NCI-H2227 (cell line): ENCODE measurements around the gene RBM24.

Experiments used
- DNase-seq: peaks from one replicate; lab custom pipeline; 2025; ENCODE audit not compliant: unreplicated experiment; lab: John Stamatoyannopoulos, UW

Gene RBM24

GRCh38 chr6:17281100-17281496, at the start of gene RBM24:
Gene RBM24 (plus strand): TSS chr6:17281361. CDS start chr6:17281582, 221 bp downstream.
- DNase-seq = peak; percentile 14

GRCh38 chr6:17233531-17233930, 47.6 kb upstream of the RBM24 start:
- no peak for DNase-seq

GRCh38 chr6:17237246-17237645, 43.9 kb upstream of the RBM24 start:
- no peak for DNase-seq

GRCh38 chr6:17239260-17239659, 41.9 kb upstream of the RBM24 start:
- DNase-seq = no peak

GRCh38 chr6:17240803-17241500, 40.2 kb upstream of the RBM24 start:
- DNase-seq = no peak

- DNase-seq = no peak
These were observed 39.1 kb upstream of the RBM24 start for GRCh38 chr6:17242087-17242486.

GRCh38 chr6:17250237-17250636, 30.9 kb upstream of the RBM24 start:
- no peak for DNase-seq

- no peak for DNase-seq
These were observed 29.2 kb upstream of the RBM24 start for GRCh38 chr6:17251953-17252352.

- no peak for DNase-seq
These were observed 22.4 kb upstream of the RBM24 start for GRCh38 chr6:17258749-17259148.

- DNase-seq = no peak
These were observed 15.6 kb upstream of the RBM24 start for GRCh38 chr6:17265570-17265969.

- no peak for DNase-seq
These were observed 13.6 kb upstream of the RBM24 start for GRCh38 chr6:17267566-17267965.

GRCh38 chr6:17268114-17268513, 13.0 kb upstream of the RBM24 start:
- no peak for DNase-seq

GRCh38 chr6:17269840-17270239, 11.3 kb upstream of the RBM24 start:
- DNase-seq = no peak

GRCh38 chr6:17271628-17272027, 9.5 kb upstream of the RBM24 start:
- no peak for DNase-seq

GRCh38 chr6:17276766-17277165, 4.4 kb upstream of the RBM24 start:
- DNase-seq = no peak

- DNase-seq = no peak
These were observed 3.9 kb upstream of the RBM24 start for GRCh38 chr6:17277256-17277655.

GRCh38 chr6:17278289-17279063, 2.7 kb upstream of the RBM24 start:
- DNase-seq = no peak

- no peak for DNase-seq
These were observed 1.0 kb upstream of the RBM24 start for GRCh38 chr6:17280138-17280537.

- no peak for DNase-seq
These were observed 540 bp upstream of the RBM24 start for GRCh38 chr6:17280552-17281090.

- DNase-seq = no peak
These were observed 628 bp downstream of the RBM24 start for GRCh38 chr6:17281497-17282481.

- DNase-seq = no peak
These were observed 1.9 kb downstream of the RBM24 start for GRCh38 chr6:17283074-17283473.
